OCI-LY1 (cell line): Measurements from ENCODE around the gene IFI27.

Experiments
- H2AFZ ChIP-seq: fragments of 200-600 bp; sonication (generic), shearing (Covaris generic); 2 replicates; pipeline ENCODE4 v1.6.0; 2014; ENCODE audit warnings: antibody characterized with exemption, mild to moderate bottlenecking, low read length
- H3F3A ChIP-seq: fragments of 200-600 bp; sonication (generic), shearing (Covaris generic); 2 replicates; pipeline ENCODE4 v1.6.0; 2014; ENCODE audit warnings: mild to moderate bottlenecking, antibody characterized with exemption, low read length, moderate library complexity; ENCODE audit not compliant: insufficient read depth
- H3K27ac ChIP-seq: fragments of 200-600 bp; sonication (generic); 2 replicates; pipeline ENCODE4 v1.5.1; 2014; ENCODE audit warnings: low read length, mixed run types, mild to moderate bottlenecking, low read depth; ENCODE audit not compliant: poor library complexity, severe bottlenecking
- H3K27me3 ChIP-seq: fragments of 200-600 bp; sonication (generic); 2 replicates; pipeline ENCODE4 v1.6.0; 2014; ENCODE audit warnings: antibody characterized with exemption, mild to moderate bottlenecking, low read length, moderate library complexity; ENCODE audit not compliant: insufficient read depth
- H3K36me3 ChIP-seq: fragments of 200-600 bp; sonication (generic); 2 replicates; pipeline ENCODE4 v1.6.1; 2014; ENCODE audit warnings: mild to moderate bottlenecking, antibody characterized with exemption, low read length, moderate library complexity, mixed read lengths; ENCODE audit not compliant: insufficient read depth
- H3K4me1 ChIP-seq: fragments of 200-600 bp; sonication (generic); 2 replicates; pipeline ENCODE4 v1.5.1; 2014; ENCODE audit warnings: mild to moderate bottlenecking, low read length, moderate library complexity; ENCODE audit not compliant: insufficient read depth, severe bottlenecking
- H3K4me2 ChIP-seq: fragments of 200-600 bp; sonication (generic), shearing (Covaris generic); 2 replicates; pipeline ENCODE4 v1.6.1; 2014; ENCODE audit warnings: low read length
- H3K4me3 ChIP-seq: fragments of 200-600 bp; sonication (generic); 2 replicates; pipeline ENCODE4 v1.5.1; 2014; ENCODE audit warnings: low read length, low read depth, mild to moderate bottlenecking, mixed read lengths; ENCODE audit not compliant: poor library complexity, severe bottlenecking
- H3K79me2 ChIP-seq: fragments of 200-600 bp; shearing (Covaris generic); 2 replicates; pipeline ENCODE4 v1.6.1; 2016; ENCODE audit warnings: mixed run types, low read length, mixed read lengths; ENCODE audit not compliant: insufficient read depth
- H3K9ac ChIP-seq: fragments of 200-600 bp; sonication (generic), shearing (Covaris generic); 2 replicates; pipeline ENCODE4 v1.6.1; 2014; ENCODE audit warnings: mild to moderate bottlenecking, low read length, mixed read lengths
- H3K9me2 ChIP-seq: fragments of 200-600 bp; sonication (generic), shearing (Covaris generic); 2 replicates; pipeline ENCODE4 v1.6.1; 2014; ENCODE audit warnings: low read depth, mild to moderate bottlenecking, low read length, mixed read lengths
- H3K9me3 ChIP-seq: fragments of 200-600 bp; shearing (Covaris generic); 2 replicates; pipeline ENCODE4 v1.6.1; 2014; ENCODE audit warnings: low read length, mixed read lengths
- H4K20me1 ChIP-seq: fragments of 200-600 bp; sonication (generic), shearing (Covaris generic); 2 replicates; pipeline ENCODE4 v1.6.0; 2016; ENCODE audit warnings: mild to moderate bottlenecking, low read length; ENCODE audit not compliant: insufficient read depth
- CTCF ChIP-seq: fragments of 200-600 bp; sonication (generic), shearing (Covaris generic); IDR thresholded peaks from 2 replicates; pipeline ENCODE4 v1.5.1; 2017; ENCODE audit warnings: mild to moderate bottlenecking, antibody characterized with exemption, low read length, moderate library complexity, mixed read lengths
- EZH2 ChIP-seq: fragments of 200-600 bp; sonication (generic), shearing (Covaris generic); IDR thresholded peaks from 2 replicates; pipeline ENCODE4 v1.8.0; 2017; ENCODE audit warnings: borderline replicate concordance, mixed run types, mild to moderate bottlenecking, antibody characterized with exemption, low read length, moderate library complexity, mixed read lengths

The IFI27 gene

GRCh38 chr14:94114589-94115057 lies 4.1 kb downstream of the IFI27 start:
- H3K4me3 ChIP-seq: no peak overlapping the region
- no peaks in the 10 kb centered on the region for H3F3A ChIP-seq
- H3K9me3 ChIP-seq: no peaks in the 10 kb centered on the region
- H3K27me3 ChIP-seq: no peaks in the 10 kb centered on the region
- no peaks in the 10 kb centered on the region for H3K9me2 ChIP-seq
- no peaks in the 10 kb centered on the region; the same call in 1 of the 2 replicates for H3K36me3 ChIP-seq
- H4K20me1 ChIP-seq: no peaks in the 10 kb centered on the region
- TF ChIP-seq EZH2: no peak
- no peak for TF ChIP-seq CTCF
- no peak overlapping the region for H2AFZ ChIP-seq
- no peaks in the 10 kb centered on the region for H3K4me1 ChIP-seq
- no peak overlapping the region for H3K9ac ChIP-seq
- no peaks in the 10 kb centered on the region for H3K79me2 ChIP-seq
- H3K27ac ChIP-seq: no peak overlapping the region
- H3K4me2 ChIP-seq: no peak overlapping the region

- H3K4me2 ChIP-seq: no peak overlapping the region
- H4K20me1 ChIP-seq: no peaks in the 10 kb centered on the region
- no peaks in the 10 kb centered on the region; the same call in 1 of the 2 replicates for H3K36me3 ChIP-seq
- no peak overlapping the region for H3K9ac ChIP-seq
- TF ChIP-seq CTCF (no peak), EZH2 (no peak)
- no peaks in the 10 kb centered on the region for H3K27me3 ChIP-seq
- H3K27ac ChIP-seq: no peak overlapping the region
- H3F3A ChIP-seq: no peaks in the 10 kb centered on the region
- H3K4me3 ChIP-seq: no peak overlapping the region
- no peaks in the 10 kb centered on the region for H3K4me1 ChIP-seq
- H3K9me2 ChIP-seq: no peaks in the 10 kb centered on the region
- H3K79me2 ChIP-seq: no peaks in the 10 kb centered on the region
- no peak overlapping the region for H2AFZ ChIP-seq
- H3K9me3 ChIP-seq: no peaks in the 10 kb centered on the region
Observed at GRCh38 chr14:94115058-94115591, 4.6 kb downstream of the IFI27 start.

GRCh38 chr14:94115631-94116030 lies 5.1 kb downstream of the IFI27 start:
- Histone ChIP-seq H3K36me3 (no peaks in the 10 kb centered on the region; the same call in 1 of the 2 replicates), H3K4me1 (no peaks in the 10 kb centered on the region), H3K4me2 (no peak overlapping the region), H3F3A (no peaks in the 10 kb centered on the region), H3K27me3 (no peaks in the 10 kb centered on the region), H3K79me2 (no peaks in the 10 kb centered on the region), H2AFZ (no peak overlapping the region), H3K9me3 (no peaks in the 10 kb centered on the region), H3K9me2 (no peaks in the 10 kb centered on the region), H3K4me3 (no peak overlapping the region), H3K9ac (no peak overlapping the region), H4K20me1 (no peaks in the 10 kb centered on the region), H3K27ac (no peak overlapping the region)
- no peak for TF ChIP-seq CTCF
- TF ChIP-seq EZH2: no peak
